ENCODE measurements around the gene B4GALT1. TPM values are rescaled to one million over a fixed set of nuclear protein-coding genes. Genes with fewer than 3 reads are reported as not detected.

B4GALT1 gene
- polyA plus RNA-seq, 1 donor from 2014 or later = 55.1 TPM

- Mint-ChIP-seq H3K27me3 (peaks cover 2% of the 10 kb centered on the region), H3K4me3 (peak overlapping the region in 2 of 4 donors; percentile 16 to 78), H3K9me3 (no peaks in the 10 kb centered on the region), H3K4me1 (peaks cover 47 to 69% (median 59%) of the 10 kb centered on the region in 3 donors), H3K36me3 (peaks cover 12% of the 10 kb centered on the region), H3K27ac (peak overlapping the region; percentile 30 to 94 (median 65))
Measured at GRCh38 chr9:33131790-33132772, 35.1 kb downstream of the B4GALT1 start.

GRCh38 chr9:33130961-33131789, 36.0 kb downstream of the B4GALT1 start:
- peaks cover 41 to 67% (median 59%) of the 10 kb centered on the region in 3 donors for H3K4me1 Mint-ChIP-seq
- H3K27ac Mint-ChIP-seq = peak overlapping the region; percentile 81 to 94 (median 94)
- H3K27me3 Mint-ChIP-seq = peaks cover 2% of the 10 kb centered on the region
- peaks cover 12% of the 10 kb centered on the region for H3K36me3 Mint-ChIP-seq
- H3K4me3 Mint-ChIP-seq = peak overlapping the region in 1 of 4 donors; percentile 87
- H3K9me3 Mint-ChIP-seq = no peaks in the 10 kb centered on the region

GRCh38 chr9:33129886-33130881, 37.0 kb downstream of the B4GALT1 start:
- Mint-ChIP-seq H3K4me3 (peak overlapping the region in 3 of 4 donors; percentile 36 to 87 (median 81)), H3K9me3 (no peaks in the 10 kb centered on the region), H3K4me1 (peaks cover 39 to 67% (median 59%) of the 10 kb centered on the region in 3 donors), H3K27ac (peak overlapping the region; percentile 81 to 94 (median 94)), H3K36me3 (peaks cover 12% of the 10 kb centered on the region), H3K27me3 (no peaks in the 10 kb centered on the region)

GRCh38 chr9:33129251-33129885, 37.8 kb downstream of the B4GALT1 start:
- Mint-ChIP-seq H3K36me3 (peaks cover 13% of the 10 kb centered on the region), H3K4me3 (peak overlapping the region; percentile 36 to 87 (median 64)), H3K27ac (peak overlapping the region; percentile 81 to 94 (median 94)), H3K4me1 (peaks cover 47 to 72% (median 64%) of the 10 kb centered on the region in 3 donors), H3K27me3 (peaks cover 3% of the 10 kb centered on the region), H3K9me3 (no peaks in the 10 kb centered on the region)

GRCh38 chr9:33128570-33128969, 38.6 kb downstream of the B4GALT1 start:
- Mint-ChIP-seq H3K36me3 (peaks cover 13% of the 10 kb centered on the region), H3K27me3 (peaks cover 3% of the 10 kb centered on the region), H3K4me3 (peak overlapping the region in 1 of 4 donors; percentile 83)

GRCh38 chr9:33127881-33128280, 39.3 kb downstream of the B4GALT1 start:
- peaks cover 52 to 75% (median 75%) of the 10 kb centered on the region in 3 donors for H3K4me1 Mint-ChIP-seq
- H3K4me3 Mint-ChIP-seq = peak overlapping the region in 3 of 4 donors; percentile 26 to 63 (median 40)
- peak overlapping the region; percentile 67 to 99 (median 94) for H3K27ac Mint-ChIP-seq
- peaks cover 11% of the 10 kb centered on the region for H3K36me3 Mint-ChIP-seq
- H3K9me3 Mint-ChIP-seq = no peaks in the 10 kb centered on the region
- peaks cover 3% of the 10 kb centered on the region for H3K27me3 Mint-ChIP-seq

More at GRCh38 chr9:33128570-33128969, 38.6 kb downstream of the B4GALT1 start:
- H3K4me1 Mint-ChIP-seq = peaks cover 52 to 74% (median 71%) of the 10 kb centered on the region in 3 donors
- no peaks in the 10 kb centered on the region for H3K9me3 Mint-ChIP-seq
- peak overlapping the region; percentile 94 to 99 (median 94) for H3K27ac Mint-ChIP-seq

GRCh38 chr9:33125871-33126823, 41.0 kb downstream of the B4GALT1 start:
- Mint-ChIP-seq H3K27ac (peak overlapping the region; percentile 83 to 99 (median 94)), H3K4me1 (peaks cover 45 to 71% (median 70%) of the 10 kb centered on the region in 3 donors), H3K36me3 (peaks cover 11% of the 10 kb centered on the region), H3K9me3 (no peaks in the 10 kb centered on the region), H3K4me3 (peak overlapping the region; percentile 22 to 89 (median 70)), H3K27me3 (peaks cover 3% of the 10 kb centered on the region)

GRCh38 chr9:33125461-33125860, 41.7 kb downstream of the B4GALT1 start:
- peaks cover 12% of the 10 kb centered on the region for H3K36me3 Mint-ChIP-seq
- peak overlapping the region; percentile 83 to 99 (median 98) for H3K27ac Mint-ChIP-seq
- H3K27me3 Mint-ChIP-seq = peaks cover 3% of the 10 kb centered on the region
- H3K9me3 Mint-ChIP-seq = no peaks in the 10 kb centered on the region
- H3K4me3 Mint-ChIP-seq = peak overlapping the region in 3 of 4 donors; percentile 83 to 89 (median 88)
- peaks cover 47 to 70% (median 68%) of the 10 kb centered on the region in 3 donors for H3K4me1 Mint-ChIP-seq

GRCh38 chr9:33124751-33125381, 42.3 kb downstream of the B4GALT1 start:
- H3K27me3 Mint-ChIP-seq = peaks cover 3% of the 10 kb centered on the region
- peak overlapping the region; percentile 12 to 89 (median 82) for H3K4me3 Mint-ChIP-seq
- peaks cover 15% of the 10 kb centered on the region for H3K36me3 Mint-ChIP-seq
- H3K27ac Mint-ChIP-seq = peak overlapping the region; percentile 91 to 99 (median 98)
- H3K9me3 Mint-ChIP-seq = no peaks in the 10 kb centered on the region
- peaks cover 43 to 66% (median 65%) of the 10 kb centered on the region in 3 donors for H3K4me1 Mint-ChIP-seq

GRCh38 chr9:33124046-33124445, 43.1 kb downstream of the B4GALT1 start:
- Mint-ChIP-seq H3K27me3 (peaks cover 3% of the 10 kb centered on the region), H3K4me3 (peak overlapping the region in 3 of 4 donors; percentile 52 to 88 (median 61))

GRCh38 chr9:33123407-33124031, 43.6 kb downstream of the B4GALT1 start:
- Mint-ChIP-seq H3K27me3 (peaks cover 3% of the 10 kb centered on the region), H3K27ac (peak overlapping the region; percentile 68 to 99 (median 98)), H3K4me1 (peaks cover 37 to 62% (median 55%) of the 10 kb centered on the region in 3 donors), H3K36me3 (peaks cover 13% of the 10 kb centered on the region), H3K4me3 (peak overlapping the region in 2 of 4 donors; percentile 25 to 52), H3K9me3 (no peaks in the 10 kb centered on the region)

More at GRCh38 chr9:33124046-33124445, 43.1 kb downstream of the B4GALT1 start:
- H3K4me1 Mint-ChIP-seq = peaks cover 37 to 63% (median 58%) of the 10 kb centered on the region in 3 donors
- no peaks in the 10 kb centered on the region for H3K9me3 Mint-ChIP-seq
- peaks cover 13% of the 10 kb centered on the region for H3K36me3 Mint-ChIP-seq
- H3K27ac Mint-ChIP-seq = peak overlapping the region; percentile 91 to 99 (median 98)
